Mammary epithelial cell (primary cell): ENCODE results near the gene PECR.

Source experiments
- EZH2 ChIP-seq: IDR thresholded peaks from 2 replicates; pipeline ENCODE4 v1.6.1; 2012; ENCODE audit warnings: low read length, inconsistent platforms, borderline replicate concordance
- TF ChIP-seq, protein P1 (sequence below), 2 donors: IDR thresholded peaks in 1 of 2; conservative IDR thresholded peaks in 1 of 2; 2 replicates each; pipeline ENCODE4 v1.5.1; 2011 to 2012; ENCODE audit warnings: inconsistent platforms in 2 of 2, low read length in 2 of 2, mild to moderate bottlenecking in 2 of 2, control low read depth in 1 of 2, low read depth in 1 of 2; ENCODE audit not compliant: insufficient read depth in 1 of 2; ENCODE audit errors: extremely low read depth in 1 of 2

DNA sequence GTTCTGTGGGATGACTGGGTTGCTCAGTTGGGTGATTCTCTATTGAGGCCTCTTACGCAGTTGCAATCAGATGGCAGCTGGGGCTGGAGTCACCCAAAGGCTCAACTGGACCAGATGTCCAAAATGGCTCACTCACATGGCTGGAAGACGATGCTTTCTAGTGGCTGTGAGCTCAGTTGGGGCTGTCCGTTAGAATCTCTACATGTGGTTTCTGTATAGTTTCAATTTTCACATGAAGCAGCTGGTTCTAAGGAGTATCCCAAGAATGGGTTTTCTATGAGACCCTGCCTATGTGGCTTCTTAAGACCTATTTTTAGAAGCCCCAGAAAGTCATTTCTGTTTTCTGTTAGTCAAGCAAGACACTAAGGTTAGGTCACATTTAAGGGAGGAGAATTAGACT lies 32.0 kb upstream of the PECR start:
- TF ChIP-seq, protein P1, sequence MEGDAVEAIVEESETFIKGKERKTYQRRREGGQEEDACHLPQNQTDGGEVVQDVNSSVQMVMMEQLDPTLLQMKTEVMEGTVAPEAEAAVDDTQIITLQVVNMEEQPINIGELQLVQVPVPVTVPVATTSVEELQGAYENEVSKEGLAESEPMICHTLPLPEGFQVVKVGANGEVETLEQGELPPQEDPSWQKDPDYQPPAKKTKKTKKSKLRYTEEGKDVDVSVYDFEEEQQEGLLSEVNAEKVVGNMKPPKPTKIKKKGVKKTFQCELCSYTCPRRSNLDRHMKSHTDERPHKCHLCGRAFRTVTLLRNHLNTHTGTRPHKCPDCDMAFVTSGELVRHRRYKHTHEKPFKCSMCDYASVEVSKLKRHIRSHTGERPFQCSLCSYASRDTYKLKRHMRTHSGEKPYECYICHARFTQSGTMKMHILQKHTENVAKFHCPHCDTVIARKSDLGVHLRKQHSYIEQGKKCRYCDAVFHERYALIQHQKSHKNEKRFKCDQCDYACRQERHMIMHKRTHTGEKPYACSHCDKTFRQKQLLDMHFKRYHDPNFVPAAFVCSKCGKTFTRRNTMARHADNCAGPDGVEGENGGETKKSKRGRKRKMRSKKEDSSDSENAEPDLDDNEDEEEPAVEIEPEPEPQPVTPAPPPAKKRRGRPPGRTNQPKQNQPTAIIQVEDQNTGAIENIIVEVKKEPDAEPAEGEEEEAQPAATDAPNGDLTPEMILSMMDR (conservative IDR thresholded peaks at IDR 0.05 in 1 of 2, IDR thresholded peaks at IDR 0.05 in 1 of 2; ENCODE audit: extremely low read depth in 1 of 2, insufficient read depth in 1 of 2, low read depth in 1 of 2, low read length in 2 of 2) = no peak
- no peak for TF ChIP-seq EZH2
